Muscle of leg (tissue), 11 donors: Measurements from ENCODE around the gene F10. TPM values are rescaled to one million over a fixed set of nuclear protein-coding genes. Genes with fewer than 3 reads are reported as not detected.

ENCODE experiments used
- DNase-seq: peaks from one replicate; pipeline ENCODE4 v3.0.0; 2013
- H3K27ac ChIP-seq: one replicate; pipeline ENCODE4 v1.5.1; 2013; ENCODE audit warnings: mild to moderate bottlenecking, low read length, control low read depth
- H3K27me3 ChIP-seq: one replicate; pipeline ENCODE4 v1.6.1; 2013; ENCODE audit warnings: low read length; ENCODE audit not compliant: control insufficient read depth, insufficient read depth
- H3K36me3 ChIP-seq: one replicate; pipeline ENCODE4 v1.6.1; 2013; ENCODE audit warnings: low read length; ENCODE audit not compliant: control insufficient read depth, insufficient read depth
- H3K4me1 ChIP-seq: one replicate; pipeline ENCODE4 v1.6.1; 2013; ENCODE audit warnings: low read length; ENCODE audit not compliant: control insufficient read depth, insufficient read depth
- H3K4me3 ChIP-seq: one replicate; pipeline ENCODE4 v1.5.1; 2013; ENCODE audit warnings: low read length, control low read depth
- H3K9me3 ChIP-seq: replicated peaks from 2 replicates; pipeline ENCODE4 v1.6.1; 2013; ENCODE audit warnings: low read depth, low read length; ENCODE audit not compliant: control insufficient read depth
- WGBS: methylation state at CpG from one replicate; pipeline ENCODE4 v1.1.5; 2013; ENCODE audit warnings: missing lambda C conversion rate; ENCODE audit not compliant: insufficient coverage; 5-methylcytosine and 5-hydroxymethylcytosine counted together
- polyA plus RNA-seq, 8 donors: library from polyadenylated mRNA; unstranded; fragments of 120-200 nt; gene quantifications; one replicate each; pipeline versions ENCODE4 v1.2.1 to v1.2.3, GENCODE V29; 2013; ENCODE audit warnings: inconsistent platforms in 1 of 8, low replicate concordance in 1 of 8; ENCODE audit not compliant: insufficient read length in 8 of 8, insufficient read depth in 1 of 8
- total RNA-seq: library from RNA; stranded (reverse); fragments of 120-200 nt; gene quantifications from one replicate; pipeline ENCODE4 v1.2.4, GENCODE V29; 2013

F10 gene
- total and polyA plus RNA-seq, 9 donors: 6.7 to 41.0 (median 14.8) TPM

GRCh38 chr13:113171250-113172125, 48.9 kb downstream of the F10 start:
- WGBS: 92% methylated on average over 33 of the region's 34 CpGs
- Histone ChIP-seq H3K36me3 (peaks cover 57% of the 10 kb centered on the region), H3K4me3 (no peak overlapping the region), H3K27ac (no peak overlapping the region), H3K4me1 (no peaks in the 10 kb centered on the region), H3K9me3 (no peaks in the 10 kb centered on the region), H3K27me3 (no peaks in the 10 kb centered on the region)
- DNase-seq: no peak

GRCh38 chr13:113172419-113172926, 49.9 kb downstream of the F10 start:
- Histone ChIP-seq H3K9me3 (no peaks in the 10 kb centered on the region), H3K27me3 (no peaks in the 10 kb centered on the region), H3K36me3 (peaks cover 64% of the 10 kb centered on the region), H3K27ac (no peak overlapping the region), H3K4me3 (no peak overlapping the region), H3K4me1 (no peaks in the 10 kb centered on the region)
- WGBS: 95% methylated on average over 11 of the region's 13 CpGs
- no peak for DNase-seq

DNA sequence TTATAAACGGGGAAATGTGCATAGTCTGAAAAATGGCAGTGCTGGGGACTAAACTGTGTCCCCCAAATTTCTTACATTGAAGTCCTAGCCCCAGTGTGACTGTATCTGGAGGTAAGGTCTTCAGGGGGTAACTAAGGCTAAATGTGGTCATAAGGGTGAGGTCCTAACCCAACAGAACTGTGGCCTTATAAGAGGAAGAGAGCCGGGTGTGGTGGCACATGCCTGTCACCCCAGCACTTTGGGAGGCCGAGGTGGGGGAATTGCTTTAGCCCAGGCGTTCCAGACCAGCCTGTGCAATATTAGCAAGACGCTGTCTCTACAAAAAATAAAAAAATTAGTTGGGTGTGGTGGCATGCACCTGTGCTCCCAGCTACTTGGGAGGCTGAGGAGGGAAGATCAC, 53.7 kb downstream of the F10 start:
- no peak for DNase-seq
- WGBS: 65% methylated on average over 2 of the region's 5 CpGs
- Histone ChIP-seq H3K4me1 (peaks cover 2% of the 10 kb centered on the region), H3K9me3 (no peaks in the 10 kb centered on the region), H3K27ac (no peak overlapping the region), H3K36me3 (peaks cover 82% of the 10 kb centered on the region), H3K4me3 (no peak overlapping the region), H3K27me3 (no peaks in the 10 kb centered on the region)

- H3K36me3 ChIP-seq: peaks cover 79% of the 10 kb centered on the region
- H3K27ac ChIP-seq: no peak overlapping the region
- 92% methylated on average over 5 of the region's 14 CpGs for WGBS
- no peak overlapping the region for H3K4me3 ChIP-seq
- no peaks in the 10 kb centered on the region for H3K9me3 ChIP-seq
- H3K27me3 ChIP-seq: no peaks in the 10 kb centered on the region
- no peak for DNase-seq
- peaks cover 2% of the 10 kb centered on the region for H3K4me1 ChIP-seq
Measured at GRCh38 chr13:113176822-113177221, 54.2 kb downstream of the F10 start.

DNA sequence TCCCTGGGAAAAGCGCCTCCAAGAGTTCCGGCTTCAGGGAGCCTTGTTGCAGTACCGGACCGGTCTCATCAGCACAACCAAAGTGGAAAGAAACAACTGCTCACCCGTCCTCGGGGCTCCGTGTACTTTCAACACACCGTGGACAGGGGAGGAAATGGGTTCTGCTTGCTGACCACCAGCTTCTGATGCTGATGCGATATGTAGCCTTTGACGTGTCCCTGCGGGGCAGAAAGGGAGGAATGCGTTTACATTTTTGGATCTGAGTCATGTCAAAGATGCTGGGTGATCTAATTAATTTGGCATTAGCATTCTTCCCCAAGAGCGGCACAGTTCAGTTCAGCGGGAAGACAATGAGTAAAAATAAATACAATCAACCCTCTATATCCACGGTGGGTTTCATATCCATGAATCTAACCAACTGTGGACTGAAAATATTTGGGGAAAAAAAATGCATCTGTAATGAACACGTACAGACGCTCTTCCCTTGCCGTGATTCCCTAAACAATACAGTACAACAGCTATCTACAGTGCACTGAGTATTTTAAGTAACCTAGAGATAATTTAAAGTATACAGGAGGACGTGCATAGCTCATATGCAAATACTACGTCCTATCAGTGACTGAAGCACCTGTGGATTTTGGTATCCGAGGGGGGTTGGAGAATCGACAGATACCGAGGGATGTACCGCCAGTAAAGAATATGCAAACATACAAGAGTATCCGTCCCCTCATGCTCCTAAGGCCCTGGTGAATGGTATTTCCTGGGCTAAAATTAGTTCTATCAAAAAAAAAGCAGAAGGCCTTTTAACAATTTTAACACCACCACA, 55.7 kb downstream of the F10 start:
- 95% methylated on average over 14 of the region's 25 CpGs for WGBS
- Histone ChIP-seq H3K4me1 (peaks cover 2% of the 10 kb centered on the region), H3K4me3 (no peak overlapping the region), H3K36me3 (peaks cover 71% of the 10 kb centered on the region), H3K9me3 (no peaks in the 10 kb centered on the region), H3K27ac (no peak overlapping the region), H3K27me3 (no peaks in the 10 kb centered on the region)
- DNase-seq: no peak

GRCh38 chr13:113178896-113179167, 56.2 kb downstream of the F10 start:
- Histone ChIP-seq H3K27me3 (no peaks in the 10 kb centered on the region), H3K9me3 (no peaks in the 10 kb centered on the region), H3K36me3 (peaks cover 75% of the 10 kb centered on the region), H3K4me3 (no peak overlapping the region), H3K27ac (no peak overlapping the region), H3K4me1 (peaks cover 2% of the 10 kb centered on the region)
- no peak for DNase-seq
- WGBS: no CpG with 5 or more reads among the region's 3 CpGs

- Histone ChIP-seq H3K27ac (peak overlapping the region; percentile 15), H3K9me3 (no peaks in the 10 kb centered on the region), H3K36me3 (peaks cover 72% of the 10 kb centered on the region), H3K4me1 (peaks cover 2% of the 10 kb centered on the region), H3K27me3 (no peaks in the 10 kb centered on the region), H3K4me3 (no peak overlapping the region)
- 87% methylated on average over 14 of the region's 28 CpGs for WGBS
- DNase-seq: no peak
Measured at GRCh38 chr13:113179374-113180230, 57.0 kb downstream of the F10 start.

GRCh38 chr13:113182046-113182445, 59.4 kb downstream of the F10 start:
- Histone ChIP-seq H3K36me3 (peaks cover 67% of the 10 kb centered on the region), H3K27me3 (no peaks in the 10 kb centered on the region), H3K9me3 (no peaks in the 10 kb centered on the region), H3K4me3 (no peak overlapping the region), H3K27ac (no peak overlapping the region), H3K4me1 (peaks cover 2% of the 10 kb centered on the region)
- WGBS: 85% methylated on average over 4 of the region's 4 CpGs
- no peak for DNase-seq

DNA sequence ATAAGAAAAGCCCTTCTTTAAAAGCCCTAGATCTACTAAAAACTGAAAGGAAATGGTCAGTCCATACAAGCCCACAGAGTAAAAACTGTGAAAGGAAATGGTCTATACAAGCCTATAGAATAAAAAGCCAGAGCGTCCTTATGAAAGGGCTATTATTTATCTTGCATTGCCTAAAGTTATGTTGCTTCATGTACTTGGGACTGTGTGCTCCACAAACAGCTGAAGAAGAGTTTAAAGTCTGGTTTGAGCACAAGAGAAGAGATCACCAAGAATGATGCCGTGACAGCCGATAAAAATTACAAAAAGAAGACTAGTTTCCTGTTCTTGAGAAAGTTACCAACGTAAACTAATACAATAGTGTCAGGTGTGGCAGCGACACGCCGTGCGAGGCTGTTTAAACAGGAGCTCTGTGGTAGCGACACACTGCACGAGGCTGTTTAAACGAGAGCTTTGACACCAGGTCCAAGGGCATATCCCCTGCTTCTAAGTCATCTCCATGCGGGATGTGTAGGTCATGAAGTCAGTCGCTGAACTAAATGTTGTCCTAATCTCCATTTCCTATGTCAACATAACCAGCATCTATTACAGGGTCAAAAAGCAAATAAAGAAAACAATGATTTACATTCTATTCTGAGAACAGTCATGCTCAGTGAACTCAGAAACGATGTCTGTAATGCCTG, 61.0 kb downstream of the F10 start:
- H3K4me3 ChIP-seq: no peak overlapping the region
- no peaks in the 10 kb centered on the region for H3K9me3 ChIP-seq
- H3K27ac ChIP-seq: no peak overlapping the region
- no peaks in the 10 kb centered on the region for H3K27me3 ChIP-seq
- 96% methylated on average over 12 of the region's 14 CpGs for WGBS
- H3K36me3 ChIP-seq: peaks cover 64% of the 10 kb centered on the region
- no peaks in the 10 kb centered on the region for H3K4me1 ChIP-seq
- no peak for DNase-seq
